ENCODE measurements around the gene AP2A1.

- TF ChIP-seq POLR2A (IDR thresholded peaks at IDR 0.05) (no peak), CTCF (IDR thresholded peaks at IDR 0.05) (no peak)
These were observed 68.8 kb downstream of the AP2A1 start for GRCh38 chr19:49835562-49835961.
